ENCODE measurements around the gene CCL1. TPM values are rescaled to one million over a fixed set of nuclear protein-coding genes. Genes with fewer than 3 reads are reported as not detected.

Gene CCL1
- polyA plus RNA-seq, 3 donors from 2014 or later = not detected

GRCh38 chr17:34390649-34391048, 27.6 kb upstream of the CCL1 start:
- peaks cover 0 to 9% (median 6%) of the 10 kb centered on the region in 3 donors for H3K27me3 Mint-ChIP-seq (ENCODE audit: low read depth in 3 of 3)
- H3K4me3 Mint-ChIP-seq = no peak overlapping the region
- peaks cover 2 to 17% of the 10 kb centered on the region in 2 donors for H3K4me1 Mint-ChIP-seq
- DNase-seq = no peak
- H3K36me3 Mint-ChIP-seq = no peaks in the 10 kb centered on the region
- no peaks in the 10 kb centered on the region for H3K9me3 Mint-ChIP-seq
- no peak overlapping the region for H3K27ac Mint-ChIP-seq

GRCh38 chr17:34389126-34389750, 26.2 kb upstream of the CCL1 start:
- Mint-ChIP-seq H3K4me1 (peaks cover 2 to 17% of the 10 kb centered on the region in 2 donors), H3K9me3 (no peaks in the 10 kb centered on the region), H3K27me3 (ENCODE audit: low read depth in 3 of 3) (peaks cover 0 to 10% (median 6%) of the 10 kb centered on the region in 3 donors), H3K27ac (peak overlapping the region in 1 of 6 donors; percentile 32), H3K36me3 (no peaks in the 10 kb centered on the region), H3K4me3 (no peak overlapping the region)
- DNase-seq = no peak

GRCh38 chr17:34387566-34387965, 24.5 kb upstream of the CCL1 start:
- H3K27me3 Mint-ChIP-seq (ENCODE audit: low read depth in 3 of 3) = peaks cover 2 to 17% (median 6%) of the 10 kb centered on the region in 3 donors
- no peaks in the 10 kb centered on the region for H3K36me3 Mint-ChIP-seq
- no peak for DNase-seq
- no peak overlapping the region for H3K27ac Mint-ChIP-seq
- H3K4me3 Mint-ChIP-seq = no peak overlapping the region
- H3K4me1 Mint-ChIP-seq = peaks cover 2 to 17% of the 10 kb centered on the region in 2 donors
- no peaks in the 10 kb centered on the region for H3K9me3 Mint-ChIP-seq

- Mint-ChIP-seq H3K9me3 (no peaks in the 10 kb centered on the region), H3K36me3 (no peaks in the 10 kb centered on the region), H3K27me3 (ENCODE audit: low read depth in 3 of 3) (peaks cover 2 to 17% (median 8%) of the 10 kb centered on the region in 3 donors), H3K4me1 (peaks cover 2 to 17% of the 10 kb centered on the region in 2 donors), H3K27ac (no peak overlapping the region), H3K4me3 (no peak overlapping the region)
- DNase-seq = no peak
Measured at GRCh38 chr17:34386697-34387550, 23.9 kb upstream of the CCL1 start.

GRCh38 chr17:34386343-34386696, 23.3 kb upstream of the CCL1 start:
- H3K4me3 Mint-ChIP-seq = no peak overlapping the region
- no peak for DNase-seq
- H3K27ac Mint-ChIP-seq = no peak overlapping the region
- H3K4me1 Mint-ChIP-seq = peaks cover 2 to 17% of the 10 kb centered on the region in 2 donors
- H3K36me3 Mint-ChIP-seq = no peaks in the 10 kb centered on the region
- no peaks in the 10 kb centered on the region for H3K9me3 Mint-ChIP-seq
- H3K27me3 Mint-ChIP-seq (ENCODE audit: low read depth in 3 of 3) = peaks cover 2 to 15% (median 8%) of the 10 kb centered on the region in 3 donors

GRCh38 chr17:34384822-34385605, 22.0 kb upstream of the CCL1 start:
- Mint-ChIP-seq H3K4me1 (peaks cover 2 to 17% of the 10 kb centered on the region in 2 donors), H3K9me3 (no peaks in the 10 kb centered on the region), H3K27ac (no peak overlapping the region), H3K4me3 (no peak overlapping the region), H3K27me3 (ENCODE audit: low read depth in 3 of 3) (peaks cover 2 to 13% (median 4%) of the 10 kb centered on the region in 3 donors), H3K36me3 (no peaks in the 10 kb centered on the region)
- DNase-seq = no peak

- H3K27ac Mint-ChIP-seq = no peak overlapping the region
- no peak for DNase-seq
- H3K36me3 Mint-ChIP-seq = no peaks in the 10 kb centered on the region
- peaks cover 2 to 12% (median 4%) of the 10 kb centered on the region in 3 donors for H3K27me3 Mint-ChIP-seq (ENCODE audit: low read depth in 3 of 3)
- peaks cover 2 to 11% of the 10 kb centered on the region in 2 donors for H3K4me1 Mint-ChIP-seq
- H3K4me3 Mint-ChIP-seq = no peak overlapping the region
- no peaks in the 10 kb centered on the region for H3K9me3 Mint-ChIP-seq
Measured at GRCh38 chr17:34384271-34384670, 21.2 kb upstream of the CCL1 start.

- Mint-ChIP-seq H3K4me1 (peaks cover 5 to 15% of the 10 kb centered on the region in 2 donors), H3K4me3 (no peak overlapping the region), H3K27me3 (ENCODE audit: low read depth in 3 of 3) (peaks cover 2 to 12% (median 4%) of the 10 kb centered on the region in 3 donors), H3K36me3 (no peaks in the 10 kb centered on the region), H3K27ac (no peak overlapping the region), H3K9me3 (no peaks in the 10 kb centered on the region)
- no peak for DNase-seq
Measured at GRCh38 chr17:34383216-34383615, 20.2 kb upstream of the CCL1 start.

- Mint-ChIP-seq H3K27me3 (ENCODE audit: low read depth in 3 of 3) (peaks cover 2 to 16% (median 4%) of the 10 kb centered on the region in 3 donors), H3K9me3 (no peaks in the 10 kb centered on the region), H3K27ac (no peak overlapping the region), H3K36me3 (no peaks in the 10 kb centered on the region), H3K4me3 (no peak overlapping the region), H3K4me1 (peaks cover 5 to 16% of the 10 kb centered on the region in 2 donors)
- no peak for DNase-seq
Measured at GRCh38 chr17:34382621-34383124, 19.6 kb upstream of the CCL1 start.

- no peak for DNase-seq
- peaks cover 2 to 14% (median 5%) of the 10 kb centered on the region in 3 donors for H3K27me3 Mint-ChIP-seq (ENCODE audit: low read depth in 3 of 3)
- peaks cover 5 to 9% of the 10 kb centered on the region in 2 donors for H3K4me1 Mint-ChIP-seq
- no peaks in the 10 kb centered on the region for H3K9me3 Mint-ChIP-seq
- H3K27ac Mint-ChIP-seq = no peak overlapping the region
- no peak overlapping the region for H3K4me3 Mint-ChIP-seq
- no peaks in the 10 kb centered on the region for H3K36me3 Mint-ChIP-seq
Measured at GRCh38 chr17:34379868-34380267, 16.8 kb upstream of the CCL1 start.

GRCh38 chr17:34378664-34379101, 15.7 kb upstream of the CCL1 start:
- peaks cover 2 to 9% (median 5%) of the 10 kb centered on the region in 3 donors for H3K27me3 Mint-ChIP-seq (ENCODE audit: low read depth in 3 of 3)
- H3K4me1 Mint-ChIP-seq = peaks cover 5 to 9% of the 10 kb centered on the region in 2 donors
- peak overlapping the region; percentile 1 to 68 (median 54) for H3K4me3 Mint-ChIP-seq
- DNase-seq = no peak
- H3K9me3 Mint-ChIP-seq = no peaks in the 10 kb centered on the region
- peak overlapping the region in 2 of 6 donors; percentile 14 to 26 for H3K27ac Mint-ChIP-seq
- H3K36me3 Mint-ChIP-seq = no peaks in the 10 kb centered on the region

GRCh38 chr17:34377078-34377823, 14.2 kb upstream of the CCL1 start:
- no peak overlapping the region for H3K27ac Mint-ChIP-seq
- DNase-seq = no peak
- H3K4me1 Mint-ChIP-seq = peaks cover 5 to 9% of the 10 kb centered on the region in 2 donors
- peaks cover 3 to 5% (median 4%) of the 10 kb centered on the region in 3 donors for H3K27me3 Mint-ChIP-seq (ENCODE audit: low read depth in 3 of 3)
- H3K36me3 Mint-ChIP-seq = no peaks in the 10 kb centered on the region
- no peak overlapping the region for H3K4me3 Mint-ChIP-seq
- H3K9me3 Mint-ChIP-seq = no peaks in the 10 kb centered on the region

- Mint-ChIP-seq H3K36me3 (no peaks in the 10 kb centered on the region), H3K27me3 (ENCODE audit: low read depth in 3 of 3) (peaks cover 3 to 5% (median 3%) of the 10 kb centered on the region in 3 donors), H3K4me1 (peaks cover 5 to 9% of the 10 kb centered on the region in 2 donors), H3K27ac (no peak overlapping the region), H3K9me3 (no peaks in the 10 kb centered on the region), H3K4me3 (no peak overlapping the region)
- no peak for DNase-seq
Measured at GRCh38 chr17:34375426-34375997, 12.5 kb upstream of the CCL1 start.

Data from immature natural killer cell (primary cell).